Thyroid gland (tissue), 4 donors: ENCODE results near the gene MRPL4. TPM values are rescaled to one million over a fixed set of nuclear protein-coding genes. Genes with fewer than 3 reads are reported as not detected.

Experiments
- DNase-seq, 2 donors: peaks; one replicate each; pipeline ENCODE4 v3.0.0-alpha.2; 2019
- H3K27ac ChIP-seq, 3 donors: fragments of 200-600 bp; sonication (generic); 1 replicate in 2 of 3; 2 replicates in 1 of 3; pipeline ENCODE4 v1.5.1; 2016 to 2019; ENCODE audit warnings: mild to moderate bottlenecking in 1 of 3, moderate library complexity in 1 of 3
- H3K27me3 ChIP-seq: fragments of 200-600 bp; sonication (generic); one replicate; pipeline ENCODE4 v1.5.1; 2019
- H3K36me3 ChIP-seq, 2 donors: fragments of 200-600 bp; sonication (generic); one replicate each; pipeline ENCODE4 v1.5.1; 2016 to 2019
- H3K4me1 ChIP-seq, 2 donors: fragments of 200-600 bp; sonication (generic); one replicate each; pipeline ENCODE4 v1.5.1; 2017 to 2019
- H3K4me3 ChIP-seq, 3 donors: fragments of 200-600 bp; sonication (generic); replicated peaks in 1 of 3; 1 replicate in 2 of 3; 2 replicates in 1 of 3; pipeline ENCODE4 v1.5.1; 2016; ENCODE audit warnings: mild to moderate bottlenecking in 1 of 3
- H3K9me3 ChIP-seq: fragments of 200-600 bp; sonication (generic); one replicate; pipeline ENCODE4 v1.5.1; 2017
- CTCF ChIP-seq, 6 experiments: fragments of 200-600 bp in 3 of 6; fragments of 450-650 bp in 3 of 6; sonication (generic) in 3 of 6; IDR thresholded peaks; one replicate each; pipeline ENCODE4 v1.5.1; 2016 to 2019; ENCODE audit warnings: antibody characterized with exemption in 6 of 6, mild to moderate bottlenecking in 2 of 6, inconsistent platforms in 1 of 6, moderate library complexity in 1 of 6
- POLR2A ChIP-seq, 2 donors: fragments of 450-650 bp; IDR thresholded peaks; one replicate each; pipeline ENCODE4 v1.6.1; 2017; ENCODE audit warnings: antibody characterized with exemption in 2 of 2, mild to moderate bottlenecking in 2 of 2, moderate library complexity in 1 of 2
- WGBS, 2 donors: methylation state at CpG; one replicate each; pipeline ENCODE4 v1.1.5; 2017; 5-methylcytosine and 5-hydroxymethylcytosine counted together
- intact Hi-C: fragments of 100-400 bp; cut with DNase I; formaldehyde crosslinking; loops from one replicate; pipeline ENCODE4 v1.15.1; 2023
- total RNA-seq, 4 donors: library from RNA; depleted of rRNA; stranded (reverse); fragments of >200 nt; gene quantifications; one replicate each; pipeline ENCODE4 v1.2.3, GENCODE V29; 2016

Gene MRPL4
- total RNA-seq, 4 donors from 2014 or later: 36.1 to 81.7 (median 54.9) TPM

GRCh38 chr19:10290876-10291553 lies 39.0 kb downstream of the MRPL4 start:
- H3K4me1 ChIP-seq: peaks cover 35 to 82% of the 10 kb centered on the region in 2 donors
- TF ChIP-seq CTCF (IDR thresholded peaks at IDR 0.05) (no peak), POLR2A (IDR thresholded peaks at IDR 0.05) (no peak)
- no peaks in the 10 kb centered on the region for H3K9me3 ChIP-seq
- H3K27ac ChIP-seq: no peak overlapping the region
- DNase-seq: peak; percentile 40 to 41
- 1% methylated on average over 26 to 34 of the region's 57 CpGs for WGBS, 2 donors
- intact Hi-C loops: no loop called here
- peaks cover 46% of the 10 kb centered on the region for H3K27me3 ChIP-seq
- H3K4me3 ChIP-seq: peak overlapping the region in 1 of 3 donors; percentile 21
- peaks cover 0 to under 1% of the 10 kb centered on the region in 2 donors for H3K36me3 ChIP-seq

DNA sequence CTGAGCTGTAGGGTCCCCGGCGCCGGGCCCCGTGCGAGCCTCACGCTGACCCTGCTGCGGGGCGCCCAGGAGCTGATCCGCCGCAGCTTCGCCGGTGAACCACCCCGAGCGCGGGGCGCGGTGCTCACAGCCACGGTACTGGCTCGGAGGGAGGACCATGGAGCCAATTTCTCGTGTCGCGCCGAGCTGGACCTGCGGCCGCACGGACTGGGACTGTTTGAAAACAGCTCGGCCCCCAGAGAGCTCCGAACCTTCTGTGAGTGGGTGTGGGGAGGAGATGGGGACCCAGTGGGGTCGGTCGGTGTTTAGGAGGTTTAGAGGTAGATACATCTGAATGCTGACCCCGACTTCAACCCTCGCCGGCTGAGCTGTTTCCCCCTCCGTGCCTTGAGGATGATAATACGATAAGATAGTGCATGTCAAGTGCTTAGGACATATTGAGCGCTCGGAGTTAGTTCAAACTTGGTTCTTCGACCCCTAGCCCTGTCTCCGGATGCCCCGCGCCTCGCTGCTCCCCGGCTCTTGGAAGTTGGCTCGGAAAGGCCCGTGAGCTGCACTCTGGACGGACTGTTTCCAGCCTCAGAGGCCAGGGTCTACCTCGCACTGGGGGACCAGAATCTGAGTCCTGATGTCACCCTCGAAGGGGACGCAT lies 39.7 kb downstream of the MRPL4 start:
- Histone ChIP-seq H3K27me3 (peaks cover 49% of the 10 kb centered on the region), H3K27ac (no peak overlapping the region), H3K9me3 (no peaks in the 10 kb centered on the region), H3K4me1 (peaks cover 35 to 83% of the 10 kb centered on the region in 2 donors), H3K36me3 (no peaks in the 10 kb centered on the region), H3K4me3 (peak overlapping the region in 1 of 3 donors; percentile 21)
- WGBS, 2 donors: 0 to 6% methylated on average over 4 to 21 of the region's 49 CpGs
- TF ChIP-seq CTCF (IDR thresholded peaks at IDR 0.05): no peak
- no peak for TF ChIP-seq POLR2A (IDR thresholded peaks at IDR 0.05)
- intact Hi-C loops: no loop called here
- no peak for DNase-seq

- DNase-seq: peak; percentile 55 to 59
- 1 to 2% methylated on average over 24 to 36 of the region's 45 CpGs for WGBS, 2 donors
- H3K4me3 ChIP-seq: peak overlapping the region in 1 of 3 donors; percentile 21
- intact Hi-C loops: no loop called here
- H3K36me3 ChIP-seq: no peaks in the 10 kb centered on the region
- no peak overlapping the region for H3K27ac ChIP-seq
- H3K9me3 ChIP-seq: no peaks in the 10 kb centered on the region
- peaks cover 49% of the 10 kb centered on the region for H3K27me3 ChIP-seq
- H3K4me1 ChIP-seq: peaks cover 29 to 77% of the 10 kb centered on the region in 2 donors
- TF ChIP-seq POLR2A (IDR thresholded peaks at IDR 0.05) (no peak), CTCF (IDR thresholded peaks at IDR 0.05) (no peak)
Observed at GRCh38 chr19:10292206-10292788, 40.3 kb downstream of the MRPL4 start.

GRCh38 chr19:10292789-10293636 lies 41.0 kb downstream of the MRPL4 start:
- intact Hi-C loops: no loop called here
- Histone ChIP-seq H3K9me3 (no peaks in the 10 kb centered on the region), H3K27ac (no peak overlapping the region), H3K4me1 (peaks cover 29 to 74% of the 10 kb centered on the region in 2 donors), H3K36me3 (no peaks in the 10 kb centered on the region), H3K4me3 (no peak overlapping the region), H3K27me3 (peaks cover 49% of the 10 kb centered on the region)
- peak; percentile 50 to 54 for DNase-seq
- TF ChIP-seq POLR2A (IDR thresholded peaks at IDR 0.05) (no peak), CTCF (IDR thresholded peaks at IDR 0.05) (no peak)
- WGBS, 2 donors: 19 to 21% methylated on average over 42 to 44 of the region's 56 CpGs
